OCI-LY7 (cell line): ENCODE results near the gene NSRP1. TPM values are rescaled to one million over a fixed set of nuclear protein-coding genes. Genes with fewer than 3 reads are reported as not detected.
"Not testable (repeated sequence)": the region's sequence is repeated elsewhere in the genome, so short reads cannot be mapped to it uniquely, and the experiment has no call there.

ENCODE experiments used
- BruUV-seq: library from RNA; stranded (reverse); fragments of 400-500 nt; replicated peaks from 2 replicates; lab custom pipeline; 2021; lab: Mats Ljungman, UMichigan
- CTCF ChIA-PET: fragments of 300-600 bp; sonication (Branson Sonifier 250); formaldehyde crosslinking; loops from one replicate; lab custom pipeline; 2022; ENCODE audit warnings: antibody characterized with exemption; ENCODE audit not compliant: unreplicated experiment; lab: Charles Lee
- POLR2A ChIA-PET: fragments of 300-600 bp; sonication (Branson Sonifier 250); formaldehyde crosslinking; loops from one replicate; lab custom pipeline; 2022; ENCODE audit warnings: antibody characterized with exemption; lab: Charles Lee
- DNase-seq: peaks from one replicate; pipeline ENCODE4 v3.0.0-alpha.2; 2015; ENCODE audit warnings: low spot score
- H2AFZ ChIP-seq: fragments of 200-600 bp; sonication (generic), shearing (Covaris generic); 2 replicates; pipeline ENCODE4 v1.6.1; 2014; ENCODE audit warnings: mild to moderate bottlenecking, antibody characterized with exemption, low read length, moderate library complexity
- H3K27ac ChIP-seq: fragments of 200-600 bp; sonication (generic); 2 replicates; pipeline ENCODE4 v1.5.1; 2014; ENCODE audit warnings: mixed run types, low read depth, mild to moderate bottlenecking, moderate library complexity, low read length, inconsistent platforms; ENCODE audit not compliant: poor library complexity, severe bottlenecking
- H3K36me3 ChIP-seq: fragments of 200-600 bp; sonication (generic); 2 replicates; pipeline ENCODE4 v1.6.1; 2014; ENCODE audit warnings: mild to moderate bottlenecking, antibody characterized with exemption, low read length, moderate library complexity, mixed read lengths; ENCODE audit not compliant: insufficient read depth
- H3K4me1 ChIP-seq: fragments of 200-600 bp; sonication (generic); 2 replicates; pipeline ENCODE4 v1.5.1; 2014; ENCODE audit warnings: mild to moderate bottlenecking, low read length; ENCODE audit not compliant: insufficient read depth, poor library complexity, severe bottlenecking
- H3K4me2 ChIP-seq: fragments of 200-600 bp; sonication (generic); 2 replicates; pipeline ENCODE4 v1.6.1; 2014; ENCODE audit warnings: mild to moderate bottlenecking, low read length
- H3K4me3 ChIP-seq: fragments of 200-600 bp; sonication (generic); 2 replicates; pipeline ENCODE4 v1.5.1; 2014; ENCODE audit warnings: mild to moderate bottlenecking, low read depth, low read length; ENCODE audit not compliant: poor library complexity, severe bottlenecking
- H3K79me2 ChIP-seq: fragments of 200-600 bp; sonication (generic); 2 replicates; pipeline ENCODE4 v1.6.1; 2016; ENCODE audit warnings: low read depth, mild to moderate bottlenecking, low read length, moderate library complexity, mixed read lengths; ENCODE audit not compliant: insufficient read depth
- H3K9me2 ChIP-seq: fragments of 200-600 bp; sonication (generic); 2 replicates; pipeline ENCODE4 v1.6.1; 2016; ENCODE audit warnings: mild to moderate bottlenecking, low read length, mixed read lengths; ENCODE audit not compliant: insufficient read depth
- H3K9me3 ChIP-seq: fragments of 200-600 bp; sonication (generic); 2 replicates; pipeline ENCODE4 v1.6.1; 2014; ENCODE audit warnings: mild to moderate bottlenecking, mixed run types, low read length, mixed read lengths
- H4K20me1 ChIP-seq: fragments of 200-600 bp; sonication (generic); 2 replicates; pipeline ENCODE4 v1.6.1; 2014; ENCODE audit warnings: mild to moderate bottlenecking, antibody characterized with exemption, low read length, moderate library complexity, mixed read lengths; ENCODE audit not compliant: insufficient read depth
- EZH2phosphoT487 ChIP-seq: fragments of 200-600 bp; sonication (generic); IDR thresholded peaks from 2 replicates; pipeline ENCODE4 v1.6.1; 2018; ENCODE audit warnings: low read depth, borderline replicate concordance, mild to moderate bottlenecking, mixed run types, antibody characterized with exemption, low read length, moderate library complexity, mixed read lengths
- intact Hi-C: fragments of 100-400 bp; cut with micrococcal nuclease; formaldehyde crosslinking; loops from one replicate; pipeline ENCODE4 v1.10.0; 2022; ENCODE audit not compliant: unreplicated experiment
- total RNA-seq, 2 experiments: library from RNA; depleted of rRNA in 1 of 2; stranded (reverse); fragments of >200 nt in 1 of 2; shearing (Covaris generic) in 1 of 2; gene quantifications; 2 replicates each; pipeline ENCODE4 v1.2.3, GENCODE V29; 2014 to 2022
- TF ChIP-seq, protein P1 (sequence below): fragments of 200-600 bp; sonication (generic); conservative IDR thresholded peaks from 2 replicates; pipeline ENCODE4 v1.5.1; 2014; ENCODE audit warnings: mild to moderate bottlenecking, antibody characterized with exemption, low read length, moderate library complexity, mixed read lengths

Gene NSRP1
- total RNA-seq, 2 experiments from 2014 or later: 18.6 to 44.1 TPM

DNA sequence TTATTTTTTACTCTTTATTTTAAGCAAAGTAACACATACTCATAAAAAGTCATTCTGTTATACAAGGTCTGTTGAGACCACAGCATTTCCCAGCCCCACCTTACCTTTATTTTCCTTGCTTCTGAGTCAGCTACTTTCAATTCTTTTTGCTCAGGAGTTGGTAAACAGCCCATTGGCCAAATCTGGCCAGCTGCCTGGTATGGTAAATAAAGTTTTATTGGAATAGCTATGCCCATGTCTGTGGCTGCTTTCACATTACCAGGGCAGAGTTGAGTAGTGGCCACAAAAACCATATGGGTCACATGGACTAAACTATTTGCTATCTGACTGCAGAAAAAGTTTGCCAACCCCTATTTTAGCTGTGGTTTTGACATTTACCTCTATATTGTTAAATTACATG, 3.4 kb upstream of the NSRP1 start:
- Histone ChIP-seq H3K9me3 (no peaks in the 10 kb centered on the region), H3K36me3 (peaks cover 3% of the 10 kb centered on the region; the same call in 1 of the 2 replicates), H3K27ac (no peak overlapping the region), H3K4me2 (no peak overlapping the region), H3K79me2 (peaks cover 20% of the 10 kb centered on the region), H4K20me1 (0 out of 2 replicates have a peak, but pooled peaks cover 3% of the 10 kb centered on the region), H2AFZ (no peak overlapping the region), H3K4me1 (peaks cover 4% of the 10 kb centered on the region), H3K4me3 (no peak overlapping the region), H3K9me2 (no peaks in the 10 kb centered on the region)
- no peak for DNase-seq
- BruUV-seq: no TSS peak
- ChIA-PET CTCF (interaction anchor here (1.1 kb wide), 1 partner anchor 9 kb away, joined by 5 read pairs; no protein-coding TSS in a partner anchor), POLR2A (interaction anchor here (0.9 to 1.5 kb wide), 3 partner anchors 9 to 68 kb away, joined by 3 to 6 read pairs (median 4); no protein-coding TSS in a partner anchor)
- intact Hi-C loops: no loop called here
- no peak for TF ChIP-seq EZH2phosphoT487
- TF ChIP-seq, protein P1, sequence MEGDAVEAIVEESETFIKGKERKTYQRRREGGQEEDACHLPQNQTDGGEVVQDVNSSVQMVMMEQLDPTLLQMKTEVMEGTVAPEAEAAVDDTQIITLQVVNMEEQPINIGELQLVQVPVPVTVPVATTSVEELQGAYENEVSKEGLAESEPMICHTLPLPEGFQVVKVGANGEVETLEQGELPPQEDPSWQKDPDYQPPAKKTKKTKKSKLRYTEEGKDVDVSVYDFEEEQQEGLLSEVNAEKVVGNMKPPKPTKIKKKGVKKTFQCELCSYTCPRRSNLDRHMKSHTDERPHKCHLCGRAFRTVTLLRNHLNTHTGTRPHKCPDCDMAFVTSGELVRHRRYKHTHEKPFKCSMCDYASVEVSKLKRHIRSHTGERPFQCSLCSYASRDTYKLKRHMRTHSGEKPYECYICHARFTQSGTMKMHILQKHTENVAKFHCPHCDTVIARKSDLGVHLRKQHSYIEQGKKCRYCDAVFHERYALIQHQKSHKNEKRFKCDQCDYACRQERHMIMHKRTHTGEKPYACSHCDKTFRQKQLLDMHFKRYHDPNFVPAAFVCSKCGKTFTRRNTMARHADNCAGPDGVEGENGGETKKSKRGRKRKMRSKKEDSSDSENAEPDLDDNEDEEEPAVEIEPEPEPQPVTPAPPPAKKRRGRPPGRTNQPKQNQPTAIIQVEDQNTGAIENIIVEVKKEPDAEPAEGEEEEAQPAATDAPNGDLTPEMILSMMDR: no peak

DNA sequence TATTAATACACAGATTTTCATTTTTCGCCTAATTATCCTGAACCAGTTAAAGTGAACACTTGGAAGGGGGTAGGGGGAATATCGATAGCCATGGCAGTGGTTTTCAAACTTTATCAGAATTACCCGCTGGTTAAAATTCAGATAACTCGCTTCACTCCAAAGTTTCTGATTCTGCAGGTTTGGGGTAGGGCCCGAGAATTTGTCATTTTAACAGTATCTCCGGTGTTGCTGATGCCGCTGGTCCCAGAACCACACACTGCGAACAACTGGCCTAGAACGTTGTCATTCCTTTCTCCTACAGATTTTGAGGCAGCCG, 313 bp upstream of the NSRP1 start:
- Histone ChIP-seq H3K27ac (peak overlapping the region; percentile 75), H3K9me2 (no peaks in the 10 kb centered on the region), H3K9me3 (no peaks in the 10 kb centered on the region), H3K4me2 (peak overlapping the region; percentile 91), H4K20me1 (0 out of 2 replicates have a peak, but pooled peaks cover 8% of the 10 kb centered on the region), H3K4me1 (peaks cover 26% of the 10 kb centered on the region), H3K79me2 (peaks cover 51% of the 10 kb centered on the region), H3K4me3 (peak overlapping the region; percentile 88), H3K36me3 (peaks cover 31% of the 10 kb centered on the region), H2AFZ (peak overlapping the region; percentile 95)
- CTCF ChIA-PET: no interaction called here
- DNase-seq: no peak
- POLR2A ChIA-PET: no interaction called here
- TF ChIP-seq, protein P1: no peak
- TF ChIP-seq EZH2phosphoT487: no peak
- intact Hi-C loops: loop anchor here (2.0 kb wide), 1 partner anchor 216 kb away; no protein-coding TSS in a partner anchor
- TSS peak; percentile 98 for BruUV-seq

DNA sequence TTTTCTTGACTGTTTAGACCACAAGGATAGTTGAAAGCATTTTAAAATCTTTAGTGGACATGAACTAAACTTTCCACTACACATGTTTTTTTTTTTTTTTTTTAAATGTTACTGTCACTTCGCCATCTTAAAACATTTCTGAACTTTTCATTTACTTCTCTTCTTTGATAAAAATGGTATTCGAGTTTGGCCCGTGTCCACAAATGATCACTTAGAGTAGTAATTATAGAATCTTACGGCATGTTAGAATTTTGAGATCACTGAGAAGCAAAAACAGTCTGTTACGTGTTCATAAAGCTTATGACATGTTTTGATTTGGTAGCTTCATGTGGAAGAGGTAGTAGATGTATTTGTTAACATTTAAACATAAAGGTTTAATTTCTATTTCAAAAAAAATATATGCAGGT, 1.1 kb downstream of the NSRP1 start:
- intact Hi-C loops: loop anchor here (2.0 kb wide), 1 partner anchor 215 kb away; no protein-coding TSS in a partner anchor
- ChIA-PET CTCF (interaction anchor here (1.1 kb wide), 1 partner anchor 13 kb away, joined by 4 read pairs; no protein-coding TSS in a partner anchor), POLR2A (interaction anchor here (0.5 to 1.5 kb wide), 9 partner anchors 12 to 721 kb away, joined by 3 to 6 read pairs (median 3); partner anchors contain the start of gene BLMH)
- no peak for TF ChIP-seq EZH2phosphoT487
- TF ChIP-seq, protein P1: no peak
- no peaks in the 10 kb centered on the region for H3K9me2 ChIP-seq
- 0 out of 2 replicates have a peak, but pooled peaks cover 8% of the 10 kb centered on the region for H4K20me1 ChIP-seq
- no TSS peak for BruUV-seq
- DNase-seq: no peak
- peaks cover 44% of the 10 kb centered on the region for H3K36me3 ChIP-seq
- H2AFZ ChIP-seq: peak overlapping the region; percentile 95; the same call in 1 of the 2 replicates
- peak overlapping the region; percentile 75 for H3K27ac ChIP-seq
- peak overlapping the region; percentile 91 for H3K4me2 ChIP-seq
- H3K4me1 ChIP-seq: peaks cover 26% of the 10 kb centered on the region
- peak overlapping the region; percentile 88 for H3K4me3 ChIP-seq
- peaks cover 62% of the 10 kb centered on the region for H3K79me2 ChIP-seq
- H3K9me3 ChIP-seq: no peaks in the 10 kb centered on the region

DNA sequence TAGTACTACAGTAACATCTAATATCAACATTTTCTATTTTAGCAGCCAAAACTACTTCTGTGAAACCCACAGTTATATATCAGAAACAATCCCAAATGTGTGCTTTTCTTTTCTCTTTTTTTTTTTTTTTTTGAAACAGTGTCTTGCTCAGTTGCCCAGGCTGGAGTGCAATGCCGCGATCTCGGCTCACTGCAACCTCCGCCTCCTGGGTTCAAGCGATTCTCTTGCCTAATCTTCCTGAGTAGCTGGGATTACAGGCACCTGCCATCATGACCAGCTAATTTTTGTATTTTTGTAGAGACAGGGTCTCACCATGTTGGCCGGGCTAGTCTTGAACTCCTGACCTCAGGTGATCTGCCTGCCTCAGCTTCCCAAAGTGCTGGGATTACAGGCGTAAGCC, 2.0 kb downstream of the NSRP1 start:
- peaks cover 26% of the 10 kb centered on the region for H3K4me1 ChIP-seq
- BruUV-seq, CTCF ChIA-PET, H3K9me3 ChIP-seq, H2AFZ ChIP-seq, H4K20me1 ChIP-seq, H3K9me2 ChIP-seq, intact Hi-C loops, H3K27ac ChIP-seq, DNase-seq: not testable (repeated sequence)
- POLR2A ChIA-PET: interaction anchor here (0.5 to 1.5 kb wide), 7 partner anchors 13 to 245 kb away, joined by 3 to 4 read pairs (median 3); partner anchors contain the start of gene BLMH
- peak overlapping the region; percentile 88 for H3K4me3 ChIP-seq
- H3K4me2 ChIP-seq: peak overlapping the region; percentile 91
- peaks cover 72% of the 10 kb centered on the region for H3K79me2 ChIP-seq
- peaks cover 53% of the 10 kb centered on the region for H3K36me3 ChIP-seq
